ENCODE data around the gene SLC12A4. TPM values are rescaled to one million over a fixed set of nuclear protein-coding genes. Genes with fewer than 3 reads are reported as not detected.

The SLC12A4 gene
- total and polyA plus RNA-seq, 2 of the 13 experiments (the other 11 are each of a cell fraction or from before 2014, with no cell fraction given), result 65.1 to 84.3 TPM

DNA sequence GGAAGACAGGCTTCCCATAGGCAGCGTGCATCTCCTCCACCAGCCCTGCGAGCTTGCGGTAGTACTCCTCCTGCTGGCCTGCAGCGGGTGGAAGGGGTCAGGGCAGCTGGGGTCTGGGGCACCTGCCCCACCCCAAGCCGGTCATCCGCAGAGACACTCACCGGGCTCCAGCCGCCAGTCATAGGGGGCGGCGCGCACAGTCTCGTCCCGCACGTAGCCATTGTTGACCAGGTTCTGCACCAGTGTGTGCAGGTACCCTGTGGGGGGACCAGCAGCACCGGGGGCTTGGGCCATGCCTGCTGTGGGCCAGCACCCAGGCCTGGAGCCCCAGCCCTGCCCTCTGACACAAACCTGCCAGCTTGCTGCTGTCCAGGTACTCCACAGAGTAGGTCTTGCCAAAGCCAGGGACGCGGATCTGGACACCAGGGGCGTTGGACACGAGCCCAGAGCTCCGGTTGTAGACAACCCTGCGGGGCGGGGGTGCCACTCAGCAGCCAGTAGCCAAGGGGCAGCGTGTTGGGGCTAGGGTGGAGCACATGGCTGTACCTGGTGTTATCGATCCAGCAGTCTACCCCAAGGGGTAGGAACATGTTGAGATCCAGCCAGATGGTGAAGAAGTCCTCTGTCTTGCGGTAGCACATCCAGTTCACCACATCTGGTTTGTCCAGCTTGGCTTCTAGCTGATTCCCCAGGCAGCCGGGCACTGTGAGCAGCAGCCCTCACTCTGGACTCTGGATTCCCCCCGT, 25.8 kb downstream of the SLC12A4 start (continued):
- peak; percentile 44; the same call in 1 of the 2 replicates for TF ChIP-seq SETDB1 (CRISPR knock-in tag; IDR thresholded peaks at IDR 0.05; ENCODE audit: borderline replicate concordance)
- TF ChIP-seq ZNF766 (CRISPR knock-in tag; IDR thresholded peaks at IDR 0.05; ENCODE audit: borderline replicate concordance), result no peak
- no peak; the same call in 1 of the 2 replicates for TF ChIP-seq ZNF564 (CRISPR knock-in tag; IDR thresholded peaks at IDR 0.05)
- no peak for TF ChIP-seq TBX3 (IDR thresholded peaks at IDR 0.05; ENCODE audit: borderline replicate concordance)
- TF ChIP-seq GATAD1 (CRISPR knock-in tag; IDR thresholded peaks at IDR 0.05), result 0 out of 2 replicates have a peak, but pooled peaks have one; percentile 5
- no peak for TF ChIP-seq SNAI1 (CRISPR knock-in tag; IDR thresholded peaks at IDR 0.05; ENCODE audit: borderline replicate concordance)
- TF ChIP-seq, protein P1, sequence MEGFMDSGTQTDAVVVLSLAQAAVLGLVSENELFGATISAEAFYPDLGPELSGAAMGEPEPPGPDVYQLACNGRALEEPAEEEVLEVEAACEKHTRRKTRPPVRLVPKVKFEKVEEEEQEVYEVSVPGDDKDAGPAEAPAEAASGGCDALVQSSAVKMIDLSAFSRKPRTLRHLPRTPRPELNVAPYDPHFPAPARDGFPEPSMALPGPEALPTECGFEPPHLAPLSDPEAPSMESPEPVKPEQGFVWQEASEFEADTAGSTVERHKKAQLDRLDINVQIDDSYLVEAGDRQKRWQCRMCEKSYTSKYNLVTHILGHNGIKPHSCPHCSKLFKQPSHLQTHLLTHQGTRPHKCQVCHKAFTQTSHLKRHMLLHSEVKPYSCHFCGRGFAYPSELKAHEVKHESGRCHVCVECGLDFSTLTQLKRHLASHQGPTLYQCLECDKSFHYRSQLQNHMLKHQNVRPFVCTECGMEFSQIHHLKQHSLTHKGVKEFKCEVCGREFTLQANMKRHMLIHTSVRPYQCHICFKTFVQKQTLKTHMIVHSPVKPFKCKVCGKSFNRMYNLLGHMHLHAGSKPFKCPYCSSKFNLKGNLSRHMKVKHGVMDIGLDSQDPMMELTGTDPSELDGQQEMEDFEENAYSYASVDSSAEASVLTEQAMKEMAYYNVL (CRISPR knock-in tag; IDR thresholded peaks at IDR 0.05; ENCODE audit: borderline replicate concordance), result peak; percentile 20; the same call in 1 of the 2 replicates
- TF ChIP-seq CREB1 (IDR thresholded peaks at IDR 0.05), result no peak
- TF ChIP-seq CREB1 (CRISPR knock-in tag; IDR thresholded peaks at IDR 0.05), result no peak
- TF ChIP-seq, protein P2, sequence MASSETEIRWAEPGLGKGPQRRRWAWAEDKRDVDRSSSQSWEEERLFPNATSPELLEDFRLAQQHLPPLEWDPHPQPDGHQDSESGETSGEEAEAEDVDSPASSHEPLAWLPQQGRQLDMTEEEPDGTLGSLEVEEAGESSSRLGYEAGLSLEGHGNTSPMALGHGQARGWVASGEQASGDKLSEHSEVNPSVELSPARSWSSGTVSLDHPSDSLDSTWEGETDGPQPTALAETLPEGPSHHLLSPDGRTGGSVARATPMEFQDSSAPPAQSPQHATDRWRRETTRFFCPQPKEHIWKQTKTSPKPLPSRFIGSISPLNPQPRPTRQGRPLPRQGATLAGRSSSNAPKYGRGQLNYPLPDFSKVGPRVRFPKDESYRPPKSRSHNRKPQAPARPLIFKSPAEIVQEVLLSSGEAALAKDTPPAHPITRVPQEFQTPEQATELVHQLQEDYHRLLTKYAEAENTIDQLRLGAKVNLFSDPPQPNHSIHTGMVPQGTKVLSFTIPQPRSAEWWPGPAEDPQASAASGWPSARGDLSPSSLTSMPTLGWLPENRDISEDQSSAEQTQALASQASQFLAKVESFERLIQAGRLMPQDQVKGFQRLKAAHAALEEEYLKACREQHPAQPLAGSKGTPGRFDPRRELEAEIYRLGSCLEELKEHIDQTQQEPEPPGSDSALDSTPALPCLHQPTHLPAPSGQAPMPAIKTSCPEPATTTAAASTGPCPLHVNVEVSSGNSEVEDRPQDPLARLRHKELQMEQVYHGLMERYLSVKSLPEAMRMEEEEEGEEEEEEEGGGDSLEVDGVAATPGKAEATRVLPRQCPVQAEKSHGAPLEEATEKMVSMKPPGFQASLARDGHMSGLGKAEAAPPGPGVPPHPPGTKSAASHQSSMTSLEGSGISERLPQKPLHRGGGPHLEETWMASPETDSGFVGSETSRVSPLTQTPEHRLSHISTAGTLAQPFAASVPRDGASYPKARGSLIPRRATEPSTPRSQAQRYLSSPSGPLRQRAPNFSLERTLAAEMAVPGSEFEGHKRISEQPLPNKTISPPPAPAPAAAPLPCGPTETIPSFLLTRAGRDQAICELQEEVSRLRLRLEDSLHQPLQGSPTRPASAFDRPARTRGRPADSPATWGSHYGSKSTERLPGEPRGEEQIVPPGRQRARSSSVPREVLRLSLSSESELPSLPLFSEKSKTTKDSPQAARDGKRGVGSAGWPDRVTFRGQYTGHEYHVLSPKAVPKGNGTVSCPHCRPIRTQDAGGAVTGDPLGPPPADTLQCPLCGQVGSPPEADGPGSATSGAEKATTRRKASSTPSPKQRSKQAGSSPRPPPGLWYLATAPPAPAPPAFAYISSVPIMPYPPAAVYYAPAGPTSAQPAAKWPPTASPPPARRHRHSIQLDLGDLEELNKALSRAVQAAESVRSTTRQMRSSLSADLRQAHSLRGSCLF (CRISPR knock-in tag; IDR thresholded peaks at IDR 0.05; ENCODE audit: borderline replicate concordance), result no peak
- TF ChIP-seq ZFP82 (CRISPR knock-in tag; IDR thresholded peaks at IDR 0.05; ENCODE audit: borderline replicate concordance), result peak; percentile 20; the same call in 1 of the 2 replicates
- TF ChIP-seq, protein P3, sequence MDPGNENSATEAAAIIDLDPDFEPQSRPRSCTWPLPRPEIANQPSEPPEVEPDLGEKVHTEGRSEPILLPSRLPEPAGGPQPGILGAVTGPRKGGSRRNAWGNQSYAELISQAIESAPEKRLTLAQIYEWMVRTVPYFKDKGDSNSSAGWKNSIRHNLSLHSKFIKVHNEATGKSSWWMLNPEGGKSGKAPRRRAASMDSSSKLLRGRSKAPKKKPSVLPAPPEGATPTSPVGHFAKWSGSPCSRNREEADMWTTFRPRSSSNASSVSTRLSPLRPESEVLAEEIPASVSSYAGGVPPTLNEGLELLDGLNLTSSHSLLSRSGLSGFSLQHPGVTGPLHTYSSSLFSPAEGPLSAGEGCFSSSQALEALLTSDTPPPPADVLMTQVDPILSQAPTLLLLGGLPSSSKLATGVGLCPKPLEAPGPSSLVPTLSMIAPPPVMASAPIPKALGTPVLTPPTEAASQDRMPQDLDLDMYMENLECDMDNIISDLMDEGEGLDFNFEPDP (CRISPR knock-in tag; conservative IDR thresholded peaks at IDR 0.05), result 0 out of 2 replicates have a peak, but pooled peaks have one; percentile 55
- TF ChIP-seq GZF1 (CRISPR knock-in tag; IDR thresholded peaks at IDR 0.05), result peak; percentile 65
- TF ChIP-seq ZNF20 (CRISPR knock-in tag; IDR thresholded peaks at IDR 0.05), result no peak
- no peak; the same call in 1 of the 2 replicates for TF ChIP-seq ZNF350 (CRISPR knock-in tag; IDR thresholded peaks at IDR 0.05; ENCODE audit: borderline replicate concordance, low read depth)
- TF ChIP-seq, protein P4, sequence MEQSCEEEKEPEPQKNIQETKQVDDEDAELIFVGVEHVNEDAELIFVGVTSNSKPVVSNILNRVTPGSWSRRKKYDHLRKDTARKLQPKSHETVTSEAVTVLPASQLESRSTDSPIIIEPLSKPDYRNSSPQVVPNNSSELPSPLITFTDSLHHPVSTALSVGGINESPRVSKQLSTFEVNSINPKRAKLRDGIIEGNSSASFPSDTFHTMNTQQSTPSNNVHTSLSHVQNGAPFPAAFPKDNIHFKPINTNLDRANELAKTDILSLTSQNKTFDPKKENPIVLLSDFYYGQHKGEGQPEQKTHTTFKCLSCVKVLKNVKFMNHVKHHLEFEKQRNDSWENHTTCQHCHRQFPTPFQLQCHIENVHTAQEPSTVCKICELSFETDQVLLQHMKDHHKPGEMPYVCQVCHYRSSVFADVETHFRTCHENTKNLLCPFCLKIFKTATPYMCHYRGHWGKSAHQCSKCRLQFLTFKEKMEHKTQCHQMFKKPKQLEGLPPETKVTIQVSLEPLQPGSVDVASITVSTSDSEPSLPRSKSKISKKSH (CRISPR knock-in tag; IDR thresholded peaks at IDR 0.05; ENCODE audit: borderline replicate concordance), result no peak
- no peak for TF ChIP-seq SAP130 (CRISPR knock-in tag; IDR thresholded peaks at IDR 0.05; ENCODE audit: low read depth)
- TF ChIP-seq EED (CRISPR knock-in tag; IDR thresholded peaks at IDR 0.05), result 0 out of 2 replicates have a peak, but pooled peaks have one; percentile 13
